Upper lobe of left lung (tissue), 4 donors: ENCODE results near the gene SUMF1.
A peak's percentile ranks its signal among the peaks of the same experiment; 100 is the strongest.

ENCODE experiments used
- POLR2A ChIP-seq, 4 donors: fragments of 450-650 bp; IDR thresholded peaks; one replicate each; pipeline ENCODE4 v1.5.1; 2016 to 2017; ENCODE audit warnings: antibody characterized with exemption in 4 of 4, mild to moderate bottlenecking in 2 of 4
- POLR2AphosphoS5 ChIP-seq, 2 donors: sonication (generic); formaldehyde crosslinking; IDR thresholded peaks; one replicate each; pipeline ENCODE4 v1.5.1; 2017; ENCODE audit warnings: antibody characterized with exemption in 2 of 2
- TF ChIP-seq, protein P1 (sequence below), 6 experiments: fragments of 450-650 bp in 4 of 6; fragments of 200-600 bp in 2 of 6; sonication (generic) in 2 of 6; IDR thresholded peaks; one replicate each; pipeline ENCODE4 v1.5.1; 2016 to 2019; ENCODE audit warnings: antibody characterized with exemption in 6 of 6

DNA sequence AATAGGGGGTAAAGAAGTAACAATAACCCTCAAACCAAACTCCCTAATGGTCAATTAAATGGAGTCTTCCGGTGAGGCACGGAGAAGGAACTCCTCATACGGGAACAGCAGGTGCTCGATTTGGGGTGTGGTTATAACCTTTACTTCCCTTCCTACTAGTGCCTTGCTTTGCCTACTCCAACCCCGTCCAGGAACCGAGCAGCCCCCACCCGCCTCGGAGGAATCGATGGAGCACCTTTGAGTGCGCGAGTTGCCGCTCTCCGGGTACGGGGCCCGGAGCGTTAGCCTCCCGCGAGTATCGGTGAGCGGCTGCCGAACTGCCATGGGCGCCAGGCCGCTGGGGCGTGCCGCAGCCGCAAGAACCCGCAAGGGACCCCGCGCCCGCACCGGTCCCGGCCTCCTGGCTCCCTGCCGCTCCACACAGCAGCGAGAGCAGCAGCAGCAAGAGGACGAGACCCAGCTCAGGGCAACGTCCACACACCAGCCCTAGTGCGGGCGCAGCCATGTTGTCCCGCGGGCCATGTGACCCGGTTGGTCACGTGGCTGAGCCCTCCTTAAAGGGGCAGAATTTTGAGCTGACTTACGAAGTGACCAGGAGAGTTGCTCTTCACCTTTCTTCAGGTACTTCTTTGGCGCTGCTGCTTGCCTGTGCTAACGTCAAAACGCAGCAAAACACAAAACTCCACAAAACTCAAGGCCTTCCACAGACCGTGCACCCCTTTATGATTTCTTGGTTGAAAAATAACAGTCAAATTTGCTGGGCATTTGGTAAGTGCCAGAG lies at the start of gene SUMF1:
- TF ChIP-seq, protein P1, sequence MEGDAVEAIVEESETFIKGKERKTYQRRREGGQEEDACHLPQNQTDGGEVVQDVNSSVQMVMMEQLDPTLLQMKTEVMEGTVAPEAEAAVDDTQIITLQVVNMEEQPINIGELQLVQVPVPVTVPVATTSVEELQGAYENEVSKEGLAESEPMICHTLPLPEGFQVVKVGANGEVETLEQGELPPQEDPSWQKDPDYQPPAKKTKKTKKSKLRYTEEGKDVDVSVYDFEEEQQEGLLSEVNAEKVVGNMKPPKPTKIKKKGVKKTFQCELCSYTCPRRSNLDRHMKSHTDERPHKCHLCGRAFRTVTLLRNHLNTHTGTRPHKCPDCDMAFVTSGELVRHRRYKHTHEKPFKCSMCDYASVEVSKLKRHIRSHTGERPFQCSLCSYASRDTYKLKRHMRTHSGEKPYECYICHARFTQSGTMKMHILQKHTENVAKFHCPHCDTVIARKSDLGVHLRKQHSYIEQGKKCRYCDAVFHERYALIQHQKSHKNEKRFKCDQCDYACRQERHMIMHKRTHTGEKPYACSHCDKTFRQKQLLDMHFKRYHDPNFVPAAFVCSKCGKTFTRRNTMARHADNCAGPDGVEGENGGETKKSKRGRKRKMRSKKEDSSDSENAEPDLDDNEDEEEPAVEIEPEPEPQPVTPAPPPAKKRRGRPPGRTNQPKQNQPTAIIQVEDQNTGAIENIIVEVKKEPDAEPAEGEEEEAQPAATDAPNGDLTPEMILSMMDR (IDR thresholded peaks at IDR 0.05), result peak in 1 of 6 experiments; percentile 9
- peak in 2 of 4 donors; percentile 78 to 86 for TF ChIP-seq POLR2A (IDR thresholded peaks at IDR 0.05)
- TF ChIP-seq POLR2AphosphoS5 (IDR thresholded peaks at IDR 0.05), result peak; percentile 84 to 90
